Smooth muscle cell (in vitro differentiated cells): ENCODE data around the gene NAA15. TPM values are rescaled to one million over a fixed set of nuclear protein-coding genes. Genes with fewer than 3 reads are reported as not detected.

Source experiments
- DNase-seq: peaks from one replicate; lab custom pipeline; 2025; ENCODE audit not compliant: unreplicated experiment; lab: John Stamatoyannopoulos, UW
- H2AFZ ChIP-seq: fragments of 200-600 bp; sonication (generic); 2 replicates; pipeline ENCODE4 v1.6.0; 2016; ENCODE audit warnings: antibody characterized with exemption, low read depth, mild to moderate bottlenecking
- H3F3A ChIP-seq: fragments of 200-600 bp; sonication (generic); 2 replicates; pipeline ENCODE4 v1.6.0; 2017; ENCODE audit warnings: antibody characterized with exemption, low read depth
- H3K27ac ChIP-seq: fragments of 200-600 bp; sonication (generic); 2 replicates; pipeline ENCODE4 v1.5.1; 2016; ENCODE audit warnings: low read depth, mild to moderate bottlenecking
- H3K27me3 ChIP-seq: fragments of 200-600 bp; sonication (generic); 2 replicates; pipeline ENCODE4 v1.6.1; 2016; ENCODE audit warnings: low read depth, mild to moderate bottlenecking
- H3K36me3 ChIP-seq: fragments of 200-600 bp; sonication (generic); 2 replicates; pipeline ENCODE4 v1.5.1; 2016; ENCODE audit warnings: low read depth
- H3K4me1 ChIP-seq: fragments of 200-600 bp; sonication (generic); 2 replicates; pipeline ENCODE4 v1.5.1; 2016; ENCODE audit warnings: low read depth
- H3K4me2 ChIP-seq: fragments of 200-600 bp; sonication (generic); 2 replicates; pipeline ENCODE4 v1.6.0; 2016; ENCODE audit warnings: mild to moderate bottlenecking
- H3K4me3 ChIP-seq: fragments of 200-600 bp; sonication (generic); 2 replicates; pipeline ENCODE4 v1.5.1; 2016; ENCODE audit warnings: mild to moderate bottlenecking
- H3K79me2 ChIP-seq: fragments of 200-600 bp; sonication (generic); 2 replicates; pipeline ENCODE4 v1.6.0; 2016; ENCODE audit warnings: low read depth, mild to moderate bottlenecking
- H3K9ac ChIP-seq: fragments of 200-600 bp; sonication (generic); 2 replicates; pipeline ENCODE4 v1.6.0; 2016; ENCODE audit warnings: low read depth
- H3K9me3 ChIP-seq: fragments of 200-600 bp; sonication (generic); replicated peaks from 2 replicates; pipeline ENCODE4 v1.5.1; 2016; ENCODE audit warnings: low read depth
- H4K20me1 ChIP-seq: fragments of 200-600 bp; sonication (generic); 2 replicates; pipeline ENCODE4 v1.6.0; 2016; ENCODE audit warnings: low read depth
- CTCF ChIP-seq: fragments of 200-600 bp; sonication (generic); IDR thresholded peaks from 2 replicates; pipeline ENCODE4 v1.5.1; 2017; ENCODE audit warnings: borderline replicate concordance, mild to moderate bottlenecking, antibody characterized with exemption; ENCODE audit not compliant: insufficient read depth, poor library complexity, severe bottlenecking
- WGBS: methylation state at CpG from one replicate; pipeline ENCODE4 v1.1.7; 2016; ENCODE audit warnings: low lambda C conversion rate; 5-methylcytosine and 5-hydroxymethylcytosine counted together
- polyA plus RNA-seq: library from polyadenylated mRNA; unstranded; fragments of >200 nt; fragmentation: Nextera tagmentation; extraction: Ambion mirVana; gene quantifications from 2 replicates; pipeline ENCODE4 v1.2.1, GENCODE V29; 2016
- total RNA-seq: library from RNA; depleted of rRNA; stranded (reverse); fragments of >200 nt; gene quantifications from 2 replicates; pipeline ENCODE4 v1.2.3, GENCODE V29; 2014

NAA15 gene
- total and polyA plus RNA-seq, 2 experiments from 2014 or later, result 21.7 to 27.0 TPM

- H3K79me2 ChIP-seq, result peaks cover 99% of the 10 kb centered on the region
- H3K36me3 ChIP-seq, result peaks cover 6% of the 10 kb centered on the region
- no peak for TF ChIP-seq CTCF
- no peaks in the 10 kb centered on the region for H3K4me1 ChIP-seq
- no peaks in the 10 kb centered on the region for H3K27me3 ChIP-seq
- no peak overlapping the region for H3K27ac ChIP-seq
- no peak overlapping the region for H3K4me2 ChIP-seq
- DNase-seq, result no peak
- H3F3A ChIP-seq, result no peaks in the 10 kb centered on the region
- H4K20me1 ChIP-seq, result peaks cover 82% of the 10 kb centered on the region
- no peak overlapping the region for H3K4me3 ChIP-seq
- no peak overlapping the region for H2AFZ ChIP-seq
- no peak overlapping the region for H3K9ac ChIP-seq
- 93% methylated on average over 6 of the region's 6 CpGs for WGBS
- H3K9me3 ChIP-seq, result no peaks in the 10 kb centered on the region
These were observed 23.3 kb downstream of the NAA15 start for GRCh38 chr4:139324620-139325019.

GRCh38 chr4:139329665-139330200 lies 28.4 kb downstream of the NAA15 start:
- no peak for TF ChIP-seq CTCF
- 94% methylated on average over 4 of the region's 4 CpGs for whole genome bisulfite sequencing
- Histone ChIP-seq H3K4me1 (no peaks in the 10 kb centered on the region), H3K4me2 (no peak overlapping the region), H3K4me3 (no peak overlapping the region), H3K27me3 (no peaks in the 10 kb centered on the region), H3K9me3 (no peaks in the 10 kb centered on the region), H3K36me3 (peaks cover 8% of the 10 kb centered on the region), H2AFZ (no peak overlapping the region), H3K27ac (no peak overlapping the region), H4K20me1 (peaks cover 82% of the 10 kb centered on the region), H3K9ac (no peak overlapping the region), H3K79me2 (peaks cover 100% of the 10 kb centered on the region), H3F3A (no peaks in the 10 kb centered on the region)
- DNase-seq, result no peak

- 90% methylated on average over 3 of the region's 3 CpGs for WGBS
- H2AFZ ChIP-seq, result no peak overlapping the region
- DNase-seq, result no peak
These were observed 29.0 kb downstream of the NAA15 start for GRCh38 chr4:139330283-139330682.

More at GRCh38 chr4:139330283-139330682, 29.0 kb downstream of the NAA15 start:
- H3K4me3 ChIP-seq, result no peak overlapping the region
- H3K4me1 ChIP-seq, result no peaks in the 10 kb centered on the region
- H3K36me3 ChIP-seq, result peaks cover 9% of the 10 kb centered on the region
- no peaks in the 10 kb centered on the region for H3F3A ChIP-seq
- peaks cover 100% of the 10 kb centered on the region for H3K79me2 ChIP-seq
- H3K27ac ChIP-seq, result no peak overlapping the region
- no peaks in the 10 kb centered on the region for H3K27me3 ChIP-seq
- no peaks in the 10 kb centered on the region for H3K9me3 ChIP-seq
- H4K20me1 ChIP-seq, result peaks cover 79% of the 10 kb centered on the region
- no peak for TF ChIP-seq CTCF
- no peak overlapping the region for H3K9ac ChIP-seq
- H3K4me2 ChIP-seq, result no peak overlapping the region
